Fibroblast of mammary gland (primary cell): ENCODE results near the gene VAPA.
"Not testable (repeated sequence)": the region's sequence is repeated elsewhere in the genome, so short reads cannot be mapped to it uniquely, and the experiment has no call there.

Experiments used
- DNase-seq: peaks from one replicate; pipeline ENCODE4 v3.0.0-alpha.2; 2010; ENCODE audit warnings: low read depth
- H3K4me3 ChIP-seq: 2 replicates; pipeline ENCODE4 v1.5.1; 2011; ENCODE audit warnings: low read depth, mild to moderate bottlenecking, low read length, moderate library complexity; ENCODE audit not compliant: control insufficient read depth
- TF ChIP-seq, protein P1 (sequence below): conservative IDR thresholded peaks from 2 replicates; pipeline ENCODE4 v1.5.1; 2011; ENCODE audit warnings: low read depth, low read length, inconsistent platforms; ENCODE audit not compliant: control insufficient read depth, insufficient read depth

Gene VAPA

DNA sequence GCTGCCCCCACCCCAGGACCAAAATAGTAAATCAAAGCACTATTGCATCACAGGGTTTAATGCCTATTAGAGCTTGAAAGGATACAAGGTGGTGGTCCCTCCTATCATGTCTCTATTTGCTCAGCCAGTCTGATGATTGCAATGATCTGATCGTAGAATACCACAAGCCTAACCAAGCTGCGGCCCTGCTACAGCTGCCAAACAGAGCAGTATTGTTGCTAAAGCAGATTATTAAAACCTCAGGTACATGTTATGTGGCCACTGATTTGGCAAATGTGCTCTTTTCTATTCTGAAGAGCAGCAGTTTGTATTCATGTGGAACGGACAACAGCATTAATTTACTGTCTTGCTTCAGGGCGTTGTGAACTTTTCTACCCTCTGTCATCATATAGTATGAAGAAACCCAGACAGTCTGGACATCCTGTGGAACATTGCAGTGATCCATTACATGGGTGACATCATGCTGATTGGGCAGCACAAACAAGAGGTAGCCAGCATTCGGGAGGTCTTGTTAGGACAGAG, 8.4 kb upstream of the VAPA start:
- H3K4me3 ChIP-seq, result no peak overlapping the region
- DNase-seq, result peak; percentile 72
- TF ChIP-seq, protein P1, sequence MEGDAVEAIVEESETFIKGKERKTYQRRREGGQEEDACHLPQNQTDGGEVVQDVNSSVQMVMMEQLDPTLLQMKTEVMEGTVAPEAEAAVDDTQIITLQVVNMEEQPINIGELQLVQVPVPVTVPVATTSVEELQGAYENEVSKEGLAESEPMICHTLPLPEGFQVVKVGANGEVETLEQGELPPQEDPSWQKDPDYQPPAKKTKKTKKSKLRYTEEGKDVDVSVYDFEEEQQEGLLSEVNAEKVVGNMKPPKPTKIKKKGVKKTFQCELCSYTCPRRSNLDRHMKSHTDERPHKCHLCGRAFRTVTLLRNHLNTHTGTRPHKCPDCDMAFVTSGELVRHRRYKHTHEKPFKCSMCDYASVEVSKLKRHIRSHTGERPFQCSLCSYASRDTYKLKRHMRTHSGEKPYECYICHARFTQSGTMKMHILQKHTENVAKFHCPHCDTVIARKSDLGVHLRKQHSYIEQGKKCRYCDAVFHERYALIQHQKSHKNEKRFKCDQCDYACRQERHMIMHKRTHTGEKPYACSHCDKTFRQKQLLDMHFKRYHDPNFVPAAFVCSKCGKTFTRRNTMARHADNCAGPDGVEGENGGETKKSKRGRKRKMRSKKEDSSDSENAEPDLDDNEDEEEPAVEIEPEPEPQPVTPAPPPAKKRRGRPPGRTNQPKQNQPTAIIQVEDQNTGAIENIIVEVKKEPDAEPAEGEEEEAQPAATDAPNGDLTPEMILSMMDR, result no peak

DNA sequence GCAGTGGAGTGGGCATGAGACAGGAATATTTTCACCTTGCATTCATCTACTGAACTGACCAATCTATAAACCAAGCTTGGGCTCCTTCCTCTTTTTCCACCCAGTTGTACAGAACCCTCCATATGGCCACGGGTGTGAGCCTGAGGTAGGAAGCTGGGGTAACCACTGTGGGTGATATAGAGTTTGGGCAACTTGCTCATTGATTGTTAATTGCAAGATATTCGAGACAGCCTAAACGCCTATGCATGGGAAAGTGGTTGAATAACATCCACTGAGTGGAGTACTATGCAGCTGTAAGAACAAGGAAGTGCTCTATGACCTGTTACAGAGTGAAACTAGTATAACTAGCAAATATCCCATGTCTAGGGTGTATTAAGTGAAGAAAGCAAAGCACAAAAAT, 7.3 kb upstream of the VAPA start:
- TF ChIP-seq, protein P1, result no peak
- no peak for DNase-seq
- H3K4me3 ChIP-seq, result no peak overlapping the region

DNA sequence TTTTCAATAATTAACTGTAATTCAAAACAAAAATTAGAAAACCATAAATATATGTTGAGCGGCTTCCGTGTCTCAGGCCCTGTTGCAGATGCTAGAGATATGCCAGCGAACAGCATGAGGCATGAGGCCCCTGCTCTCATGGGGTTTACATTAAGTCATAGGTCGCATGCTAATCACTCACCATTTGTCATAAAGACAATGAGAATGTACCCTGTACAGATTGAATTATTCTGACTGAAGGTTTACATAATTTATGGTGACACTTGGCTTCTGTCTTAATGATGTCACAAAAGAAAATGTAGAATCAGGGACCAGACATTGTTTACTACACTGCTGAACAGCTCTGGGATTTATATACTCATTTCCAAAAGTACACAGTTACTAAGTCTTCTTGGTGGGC, 5.9 kb upstream of the VAPA start:
- TF ChIP-seq, protein P1, result no peak
- no peak for DNase-seq

DNA sequence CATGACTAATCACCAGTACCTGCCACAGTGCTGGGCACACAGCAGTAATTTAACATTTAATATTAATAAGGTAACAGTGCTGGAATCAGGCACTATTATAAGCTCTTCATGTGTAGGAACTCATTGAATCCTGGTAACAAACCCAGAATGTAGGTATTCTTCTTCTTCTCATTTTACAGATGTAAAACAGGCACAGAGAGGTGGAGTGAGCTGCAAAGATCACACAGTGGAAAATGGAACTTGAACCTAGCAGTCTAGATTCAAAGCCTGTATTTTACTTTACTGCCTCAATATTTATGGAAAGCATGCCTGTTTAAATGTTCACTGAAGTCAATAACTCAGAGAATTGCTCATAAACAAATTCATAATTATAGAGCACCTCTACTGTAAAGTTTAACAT, 3.7 kb upstream of the VAPA start:
- no peak overlapping the region for H3K4me3 ChIP-seq
- DNase-seq, result no peak
- TF ChIP-seq, protein P1, result no peak

More for the DNA sequence above, 5.9 kb upstream of the VAPA start:
- no peak overlapping the region for H3K4me3 ChIP-seq

DNA sequence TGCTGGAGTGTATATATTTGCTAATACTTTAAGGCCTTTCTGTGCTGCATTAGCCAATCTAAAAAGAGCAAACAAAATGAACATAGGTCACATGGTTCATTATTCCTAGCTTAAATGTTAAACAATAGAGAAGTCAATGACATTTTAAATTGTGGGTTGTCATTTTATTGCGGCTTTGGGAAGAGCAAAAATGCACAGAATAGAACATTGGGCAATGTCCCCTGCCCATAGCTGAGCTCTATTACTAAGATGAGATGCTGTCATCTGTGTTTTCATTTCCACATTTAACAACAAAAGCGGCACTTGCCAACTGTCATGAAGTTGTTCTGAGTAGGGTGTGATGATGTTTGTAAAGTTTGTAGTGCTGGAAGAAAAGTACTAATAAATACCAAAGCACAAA, 3.2 kb upstream of the VAPA start:
- no peak for DNase-seq
- TF ChIP-seq, protein P1, result no peak
- H3K4me3 ChIP-seq, result no peak overlapping the region

DNA sequence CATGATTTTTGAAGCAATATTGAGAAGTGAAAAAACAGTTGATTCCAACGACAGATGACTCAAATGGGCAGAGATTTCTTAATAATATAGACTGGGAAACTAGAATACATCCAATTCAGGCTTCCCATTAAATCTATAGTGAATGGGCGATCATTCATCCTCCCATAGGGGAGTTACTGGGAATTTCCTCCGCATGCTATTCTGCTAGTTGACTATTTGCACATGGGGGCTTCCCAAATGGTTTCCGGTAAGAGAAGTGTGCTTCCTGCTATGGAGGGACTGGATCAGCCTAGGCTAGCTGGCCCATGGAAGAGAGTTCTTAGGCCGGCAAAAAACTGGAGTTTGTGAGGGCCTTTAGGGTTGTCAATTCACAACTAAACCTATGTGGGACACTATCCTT, 2.6 kb upstream of the VAPA start:
- DNase-seq, result no peak
- no peak overlapping the region for H3K4me3 ChIP-seq
- TF ChIP-seq, protein P1, result no peak

DNA sequence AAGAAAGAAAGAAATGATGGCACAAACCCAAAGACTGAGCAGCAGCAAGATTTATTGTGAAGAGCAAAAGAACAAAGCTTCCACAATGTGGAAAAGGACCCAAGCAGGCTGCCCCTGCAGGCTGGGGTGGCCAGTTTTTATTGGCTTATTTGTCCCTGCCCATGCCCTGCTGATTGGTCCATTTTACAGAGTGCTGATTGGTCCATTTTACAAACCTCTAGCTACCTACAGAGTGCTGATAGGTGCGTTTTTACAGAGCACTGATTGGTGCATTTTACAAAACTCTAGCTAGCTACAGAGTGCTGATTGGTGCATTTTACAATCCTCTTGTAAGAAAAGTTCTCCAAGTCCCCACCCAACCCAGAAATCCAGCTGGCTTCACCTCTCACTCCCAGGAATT, 1.5 kb upstream of the VAPA start:
- DNase-seq, H3K4me3 ChIP-seq: not testable (repeated sequence)
